ENCODE measurements around the gene TRIM24.

Gene TRIM24

DNA sequence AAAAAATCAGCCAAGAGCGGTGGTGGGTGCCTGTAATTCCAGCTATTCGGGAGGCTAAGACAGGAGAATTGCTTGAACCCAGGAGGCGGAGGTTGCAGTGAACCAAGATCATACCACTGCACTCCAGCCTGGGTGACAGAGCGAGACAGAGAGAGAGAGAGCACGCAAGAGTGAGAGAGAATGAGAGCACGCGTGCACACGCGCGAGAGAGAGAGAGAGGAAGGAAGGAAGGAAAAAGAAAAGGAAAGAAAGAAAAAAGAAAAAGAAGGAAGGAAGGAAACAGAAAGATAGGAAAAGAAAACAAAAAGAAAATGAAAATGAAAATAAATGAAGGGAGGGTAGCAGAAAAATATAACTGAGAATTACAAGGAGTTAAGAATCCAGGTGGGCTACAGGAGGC lies 158.4 kb downstream of the TRIM24 start:
- no peaks in the 10 kb centered on the region for H3K79me2 ChIP-seq (ENCODE audit: low read length)
- H3K36me3 ChIP-seq (replicated peaks; ENCODE audit: insufficient read depth, low read length): no peaks in the 10 kb centered on the region
- H3K4me2 ChIP-seq (ENCODE audit: low read depth, low read length): no peak overlapping the region
- no peak overlapping the region for H3K9ac ChIP-seq (ENCODE audit: low read length)
- no peak for DNase-seq
- no peaks in the 10 kb centered on the region for H3K9me3 ChIP-seq (replicated peaks; ENCODE audit: insufficient read depth, low read length)
- no peak overlapping the region for H2AFZ ChIP-seq (ENCODE audit: low read length)
- TF ChIP-seq EZH2phosphoT487 (IDR thresholded peaks at IDR 0.05; ENCODE audit: low read length) (no peak), EZH2 (optimal IDR thresholded peaks at IDR 0.05; ENCODE audit: low read depth, low read length) (no peak)
- TF ChIP-seq, protein P1, sequence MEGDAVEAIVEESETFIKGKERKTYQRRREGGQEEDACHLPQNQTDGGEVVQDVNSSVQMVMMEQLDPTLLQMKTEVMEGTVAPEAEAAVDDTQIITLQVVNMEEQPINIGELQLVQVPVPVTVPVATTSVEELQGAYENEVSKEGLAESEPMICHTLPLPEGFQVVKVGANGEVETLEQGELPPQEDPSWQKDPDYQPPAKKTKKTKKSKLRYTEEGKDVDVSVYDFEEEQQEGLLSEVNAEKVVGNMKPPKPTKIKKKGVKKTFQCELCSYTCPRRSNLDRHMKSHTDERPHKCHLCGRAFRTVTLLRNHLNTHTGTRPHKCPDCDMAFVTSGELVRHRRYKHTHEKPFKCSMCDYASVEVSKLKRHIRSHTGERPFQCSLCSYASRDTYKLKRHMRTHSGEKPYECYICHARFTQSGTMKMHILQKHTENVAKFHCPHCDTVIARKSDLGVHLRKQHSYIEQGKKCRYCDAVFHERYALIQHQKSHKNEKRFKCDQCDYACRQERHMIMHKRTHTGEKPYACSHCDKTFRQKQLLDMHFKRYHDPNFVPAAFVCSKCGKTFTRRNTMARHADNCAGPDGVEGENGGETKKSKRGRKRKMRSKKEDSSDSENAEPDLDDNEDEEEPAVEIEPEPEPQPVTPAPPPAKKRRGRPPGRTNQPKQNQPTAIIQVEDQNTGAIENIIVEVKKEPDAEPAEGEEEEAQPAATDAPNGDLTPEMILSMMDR (IDR thresholded peaks at IDR 0.05; ENCODE audit: low read length): no peak
- H3K4me3 ChIP-seq (ENCODE audit: low read length): no peak overlapping the region
- H3F3A ChIP-seq (ENCODE audit: insufficient read depth, low read length): no peaks in the 10 kb centered on the region
- H4K20me1 ChIP-seq (ENCODE audit: insufficient read depth, low read length): no peaks in the 10 kb centered on the region
- H3K4me1 ChIP-seq (ENCODE audit: low read length): no peaks in the 10 kb centered on the region
- H3K27ac ChIP-seq (ENCODE audit: low read length): no peak overlapping the region
- H3K27me3 ChIP-seq (replicated peaks; ENCODE audit: insufficient read depth, low read length): no peaks in the 10 kb centered on the region
- H3K9me2 ChIP-seq (replicated peaks; ENCODE audit: insufficient read depth, low read length): no peaks in the 10 kb centered on the region

DNA sequence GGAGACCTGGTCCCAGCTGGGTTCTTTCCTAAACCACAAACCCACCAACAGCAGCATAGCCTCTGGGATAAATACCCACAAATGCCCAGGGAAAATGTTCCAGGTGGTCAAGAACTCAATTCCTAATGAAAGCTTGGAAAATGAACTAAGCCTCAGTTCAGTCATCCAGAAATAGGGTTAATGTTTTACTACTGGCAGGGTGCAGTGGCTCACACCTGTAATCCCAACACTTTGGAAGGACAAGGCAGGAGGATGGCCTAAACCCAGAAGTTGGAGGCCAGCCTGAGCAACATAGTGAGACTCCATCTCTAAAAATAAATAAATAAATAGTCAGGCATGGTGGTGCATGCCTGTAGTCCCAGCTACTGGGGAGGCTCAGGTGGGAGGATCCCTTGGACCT lies 158.9 kb downstream of the TRIM24 start:
- H2AFZ ChIP-seq (ENCODE audit: low read length): no peak overlapping the region
- H3K4me2 ChIP-seq (ENCODE audit: low read depth, low read length): no peak overlapping the region
- no peaks in the 10 kb centered on the region for H3K27me3 ChIP-seq (replicated peaks; ENCODE audit: insufficient read depth, low read length)
- H3K4me3 ChIP-seq (ENCODE audit: low read length): no peak overlapping the region
- DNase-seq: no peak
- H3F3A ChIP-seq (ENCODE audit: insufficient read depth, low read length): no peaks in the 10 kb centered on the region
- H3K9me2 ChIP-seq (replicated peaks; ENCODE audit: insufficient read depth, low read length): no peaks in the 10 kb centered on the region
- no peaks in the 10 kb centered on the region for H3K79me2 ChIP-seq (ENCODE audit: low read length)
- no peaks in the 10 kb centered on the region for H3K4me1 ChIP-seq (ENCODE audit: low read length)
- no peaks in the 10 kb centered on the region for H3K36me3 ChIP-seq (replicated peaks; ENCODE audit: insufficient read depth, low read length)
- H3K9ac ChIP-seq (ENCODE audit: low read length): no peak overlapping the region
- no peaks in the 10 kb centered on the region for H4K20me1 ChIP-seq (ENCODE audit: insufficient read depth, low read length)
- no peaks in the 10 kb centered on the region for H3K9me3 ChIP-seq (replicated peaks; ENCODE audit: insufficient read depth, low read length)
- no peak for TF ChIP-seq EZH2phosphoT487 (IDR thresholded peaks at IDR 0.05; ENCODE audit: low read length)
- TF ChIP-seq, protein P1 (IDR thresholded peaks at IDR 0.05; ENCODE audit: low read length): no peak
- H3K27ac ChIP-seq (ENCODE audit: low read length): no peak overlapping the region

DNA sequence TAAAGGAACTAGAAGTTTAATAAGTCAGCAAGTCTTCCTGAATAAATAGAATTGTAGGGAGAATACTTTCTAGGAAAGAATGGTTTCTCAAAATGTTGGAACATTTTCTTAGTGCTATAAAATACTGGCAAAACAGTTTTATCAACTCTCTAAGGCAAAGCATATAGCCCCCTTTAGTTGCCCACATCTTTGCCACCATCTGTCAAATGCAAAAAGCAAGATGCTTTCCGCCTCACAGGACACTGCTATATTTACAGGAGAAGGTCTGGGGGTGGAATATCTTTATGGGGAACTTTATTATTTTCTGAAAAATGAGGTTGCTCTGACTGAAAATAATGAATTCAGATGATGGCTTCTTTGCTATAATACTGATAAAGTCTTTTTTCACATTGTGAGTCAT lies 162.8 kb downstream of the TRIM24 start:
- DNase-seq: no peak
- no peaks in the 10 kb centered on the region for H3K27me3 ChIP-seq (replicated peaks; ENCODE audit: insufficient read depth, low read length)
- no peak overlapping the region for H2AFZ ChIP-seq (ENCODE audit: low read length)
- no peaks in the 10 kb centered on the region for H3K36me3 ChIP-seq (replicated peaks; ENCODE audit: insufficient read depth, low read length)
- TF ChIP-seq EZH2phosphoT487 (IDR thresholded peaks at IDR 0.05; ENCODE audit: low read length) (no peak), EZH2 (optimal IDR thresholded peaks at IDR 0.05; ENCODE audit: low read depth, low read length) (no peak)
- TF ChIP-seq, protein P1 (IDR thresholded peaks at IDR 0.05; ENCODE audit: low read length): no peak
- no peak overlapping the region for H3K4me3 ChIP-seq (ENCODE audit: low read length)
- H3K9me3 ChIP-seq (replicated peaks; ENCODE audit: insufficient read depth, low read length): no peaks in the 10 kb centered on the region
- no peaks in the 10 kb centered on the region for H3K79me2 ChIP-seq (ENCODE audit: low read length)
- H3K4me2 ChIP-seq (ENCODE audit: low read depth, low read length): no peak overlapping the region
- H3F3A ChIP-seq (ENCODE audit: insufficient read depth, low read length): no peaks in the 10 kb centered on the region
- no peaks in the 10 kb centered on the region for H3K9me2 ChIP-seq (replicated peaks; ENCODE audit: insufficient read depth, low read length)
- no peak overlapping the region for H3K9ac ChIP-seq (ENCODE audit: low read length)
- H3K4me1 ChIP-seq (ENCODE audit: low read length): no peaks in the 10 kb centered on the region
- H3K27ac ChIP-seq (ENCODE audit: low read length): no peak overlapping the region
- no peaks in the 10 kb centered on the region for H4K20me1 ChIP-seq (ENCODE audit: insufficient read depth, low read length)

All from MM.1S (cell line).